SK-N-SH (cell line): ENCODE results near the gene JAKMIP1. TPM values are rescaled to one million over a fixed set of nuclear protein-coding genes. Genes with fewer than 3 reads are reported as not detected.

ENCODE experiments used
- CTCF ChIA-PET: fragments of 300-600, 350-600 bp; formaldehyde crosslinking; extraction: SDS; loops from one replicate; lab custom pipeline; 2021; lab: Yijun Ruan, JAX
- POLR2A ChIA-PET: fragments of 350-600 bp; sonication (Branson Sonifier 250); formaldehyde crosslinking; extraction: SDS; loops from one replicate; lab custom pipeline; 2020; ENCODE audit warnings: antibody characterized with exemption, inconsistent platforms; lab: Yijun Ruan, JAX
- DNase-seq: peaks from one replicate; pipeline ENCODE4 v3.0.0; 2012
- H2AFZ ChIP-seq: fragments of 200-600 bp; sonication (generic); 2 replicates; pipeline ENCODE4 v1.8.1; 2016; ENCODE audit warnings: antibody characterized with exemption, mild to moderate bottlenecking, low read depth
- H3F3A ChIP-seq: fragments of 200-600 bp; sonication (generic); replicated peaks from 2 replicates; pipeline ENCODE3; 2016; ENCODE audit warnings: antibody characterized with exemption, mild to moderate bottlenecking; ENCODE audit not compliant: insufficient read depth
- H3K27ac ChIP-seq, 2 experiments: fragments of 200-500 bp in 1 of 2; fragments of 200-600 bp in 1 of 2; sonication (Bioruptor generic) in 1 of 2; sonication (generic), shearing (Covaris generic) in 1 of 2; 2 replicates each; pipeline versions ENCODE4 v1.5.1 to v1.6.1; 2014 to 2016; ENCODE audit warnings: low read depth in 2 of 2, inconsistent platforms in 1 of 2, low read length in 1 of 2, mild to moderate bottlenecking in 1 of 2, mixed read lengths in 1 of 2
- H3K27me3 ChIP-seq: fragments of 200-600 bp; sonication (generic), shearing (Covaris generic); 2 replicates; pipeline ENCODE4 v1.6.1; 2016; ENCODE audit warnings: mixed run types; ENCODE audit not compliant: insufficient read depth
- H3K36me3 ChIP-seq, 2 experiments: fragments of 200-500 bp in 1 of 2; fragments of 200-600 bp in 1 of 2; sonication (Bioruptor generic) in 1 of 2; sonication (generic) in 1 of 2; replicated peaks in 1 of 2; 2 replicates each; pipeline versions ENCODE3 to v1.5.1; 2014 to 2016; ENCODE audit warnings: low read length in 1 of 2, mild to moderate bottlenecking in 1 of 2; ENCODE audit not compliant: insufficient read depth in 2 of 2, control insufficient read depth in 1 of 2
- H3K4me1 ChIP-seq, 2 experiments: fragments of 200-500 bp in 1 of 2; fragments of 200-600 bp in 1 of 2; sonication (Bioruptor generic) in 1 of 2; sonication (generic), shearing (Covaris generic) in 1 of 2; 2 replicates each; pipeline versions ENCODE4 v1.5.1 to v1.6.1; 2014 to 2016; ENCODE audit warnings: low read depth in 1 of 2, low read length in 1 of 2, mixed run types in 1 of 2; ENCODE audit not compliant: insufficient read depth in 2 of 2, control insufficient read depth in 1 of 2
- H3K4me2 ChIP-seq: fragments of 200-600 bp; sonication (generic), shearing (Covaris generic); 2 replicates; pipeline ENCODE4 v1.6.1; 2017; ENCODE audit warnings: mixed run types
- H3K4me3 ChIP-seq, 2 experiments: fragments of 200-500 bp in 1 of 2; fragments of 200-600 bp in 1 of 2; sonication (Bioruptor generic) in 1 of 2; sonication (generic), shearing (Covaris generic) in 1 of 2; 2 replicates each; pipeline versions ENCODE4 v1.5.1 to v1.8.1; 2014 to 2016; ENCODE audit warnings: low read depth in 2 of 2, inconsistent platforms in 1 of 2, low read length in 1 of 2, mild to moderate bottlenecking in 1 of 2, mixed read lengths in 1 of 2, moderate library complexity in 1 of 2
- H3K79me2 ChIP-seq: fragments of 200-600 bp; sonication (generic); 2 replicates; pipeline ENCODE4 v1.8.1; 2017; ENCODE audit warnings: mild to moderate bottlenecking; ENCODE audit not compliant: insufficient read depth
- H3K9ac ChIP-seq: fragments of 200-600 bp; sonication (generic); 2 replicates; pipeline ENCODE4 v1.6.1; 2017; ENCODE audit warnings: mixed run types
- H3K9me2 ChIP-seq: fragments of 200-600 bp; sonication (generic); 2 replicates; pipeline ENCODE4 v1.6.1; 2017; ENCODE audit warnings: mixed run types
- H3K9me3 ChIP-seq: fragments of 200-600 bp; sonication (generic); 2 replicates; pipeline ENCODE4 v1.6.1; 2017; ENCODE audit warnings: mixed run types, mild to moderate bottlenecking, moderate library complexity
- H4K20me1 ChIP-seq: fragments of 200-600 bp; sonication (generic); 2 replicates; pipeline ENCODE4 v1.6.1; 2017; ENCODE audit warnings: mild to moderate bottlenecking, mixed run types; ENCODE audit not compliant: insufficient read depth
- CHD2 ChIP-seq: fragments of 150-350 bp; IDR thresholded peaks from 2 replicates; pipeline ENCODE4 v1.6.1; 2018; ENCODE audit warnings: low read length; ENCODE audit not compliant: partially characterized antibody
- EZH2phosphoT487 ChIP-seq: fragments of 200-600 bp; sonication (generic); IDR thresholded peaks from 2 replicates; pipeline ENCODE4 v1.6.1; 2017; ENCODE audit warnings: low read depth, mixed run types, mild to moderate bottlenecking, antibody characterized with exemption, moderate library complexity, borderline replicate concordance
- FOXJ3 ChIP-seq: sonication (generic); formaldehyde crosslinking; IDR thresholded peaks from 2 replicates; pipeline ENCODE4 v1.5.1; 2020; ENCODE audit warnings: mild to moderate bottlenecking, missing genetic modification reagents
- GABPA ChIP-seq: IDR thresholded peaks from 2 replicates; pipeline ENCODE4 v1.4.0; 2012; ENCODE audit warnings: low read depth, mild to moderate bottlenecking
- GATA2 ChIP-seq: sonication (generic); formaldehyde crosslinking; IDR thresholded peaks from 2 replicates; pipeline ENCODE4 v1.5.0; 2020; ENCODE audit warnings: mild to moderate bottlenecking, missing genetic modification reagents
- NFIC ChIP-seq: IDR thresholded peaks from 2 replicates; pipeline ENCODE4 v1.4.0; 2012; ENCODE audit warnings: borderline replicate concordance
- RCOR1 ChIP-seq: fragments of 150-350 bp; IDR thresholded peaks from 2 replicates; pipeline ENCODE4 v1.6.1; 2017; ENCODE audit warnings: antibody characterized with exemption, low read length
- REST ChIP-seq: IDR thresholded peaks from 2 replicates; pipeline ENCODE4 v1.6.1; 2012; ENCODE audit warnings: mild to moderate bottlenecking, low read depth, low read length, moderate library complexity
- SMC3 ChIP-seq: IDR thresholded peaks from 2 replicates; pipeline ENCODE4 v1.6.1; 2012; ENCODE audit warnings: low read depth, low read length, improper control_type of control experiment
- TAF1 ChIP-seq: IDR thresholded peaks from 2 replicates; pipeline ENCODE4 v1.6.1; 2012; ENCODE audit warnings: low read depth, mild to moderate bottlenecking, low read length, moderate library complexity, borderline replicate concordance
- WGBS: methylation state at CpG from one replicate; pipeline ENCODE4 v1.1.6; 2017; ENCODE audit warnings: low lambda C conversion rate; 5-methylcytosine and 5-hydroxymethylcytosine counted together
- polyA plus RNA-seq, 3 experiments: library from polyadenylated mRNA; depleted of rRNA; stranded (reverse); fragments of >200 nt; gene quantifications; 2 replicates each; pipeline ENCODE4 v1.2.3, GENCODE V29; 2012
- TF ChIP-seq, protein P1 (sequence below): fragments of 150-350 bp; IDR thresholded peaks from 2 replicates; pipeline ENCODE4 v1.6.1; 2016; ENCODE audit warnings: mild to moderate bottlenecking, low read depth, low read length

The JAKMIP1 gene
- polyA plus RNA-seq, 1 of the 3 experiments (the other 2 are of a cell fraction) = 0.54 TPM

DNA sequence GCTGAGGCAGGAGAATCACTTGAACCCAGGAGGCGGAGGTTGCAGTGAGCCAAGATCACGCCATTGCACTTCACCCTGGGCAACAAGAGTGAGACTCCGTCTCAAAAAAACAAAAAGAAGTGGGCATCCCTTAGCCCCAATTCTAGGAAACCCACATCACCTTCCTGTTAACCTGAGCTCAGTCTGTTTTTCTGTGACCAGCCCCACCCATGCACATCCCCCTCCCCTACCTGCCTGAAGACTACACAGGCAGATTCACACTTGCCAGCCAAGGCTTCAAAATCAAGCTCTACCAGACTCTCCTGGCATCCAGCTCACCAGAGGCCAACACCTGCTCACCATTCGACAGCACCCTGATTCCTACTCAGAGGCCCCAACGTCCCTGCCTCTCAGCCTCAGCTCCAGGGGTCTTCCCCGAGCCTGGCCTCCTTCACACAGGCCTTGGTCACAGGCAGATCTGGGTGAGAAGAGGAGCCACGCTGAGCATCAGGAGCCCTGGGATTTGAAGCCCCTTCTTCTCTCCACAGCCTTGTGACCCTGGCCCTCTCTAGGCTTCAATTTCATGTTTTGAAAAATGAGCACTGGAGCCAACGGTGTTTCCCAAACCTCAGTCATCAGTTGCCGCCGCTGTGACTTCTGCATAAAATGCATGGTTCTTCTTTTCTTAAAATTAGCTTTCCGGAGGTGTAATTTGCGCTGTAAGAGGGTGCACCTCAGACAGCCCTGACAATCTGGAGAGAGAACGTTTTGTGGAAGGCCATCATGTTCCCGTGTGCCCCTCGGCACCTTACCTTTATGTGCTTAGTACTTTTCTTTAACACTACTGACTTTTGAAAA is 47.3 kb downstream of the JAKMIP1 start:
- Histone ChIP-seq H3K27me3 (no peaks in the 10 kb centered on the region), H2AFZ (no peak overlapping the region), H3K9me3 (no peaks in the 10 kb centered on the region), H3K36me3 (no peaks in the 10 kb centered on the region), H3K79me2 (no peaks in the 10 kb centered on the region), H3K4me1 (peaks cover 0 to 81% of the 10 kb centered on the region in 2 experiments; a peak in 2 of 4 replicates), H3F3A (no peaks in the 10 kb centered on the region), H3K27ac (peak overlapping the region in 1 of 2 experiments; percentile 94; a peak in 2 of 4 replicates), H3K9ac (no peak overlapping the region), H4K20me1 (no peaks in the 10 kb centered on the region), H3K4me3 (no peak overlapping the region), H3K9me2 (no peaks in the 10 kb centered on the region), H3K4me2 (no peak overlapping the region)
- TF ChIP-seq NFIC (no peak), REST (no peak), GATA2 (CRISPR knock-in tag) (no peak), RCOR1 (no peak), EZH2phosphoT487 (no peak), FOXJ3 (CRISPR knock-in tag) (no peak), CHD2 (no peak), GABPA (no peak)
- no peak for DNase-seq
- 47% methylated on average over 15 of the region's 15 CpGs for WGBS
- POLR2A ChIA-PET = interaction anchor here (0.6 to 1.2 kb wide), 2 partner anchors 9 to 19 kb away, joined by 3 read pairs; no protein-coding TSS in a partner anchor
- CTCF ChIA-PET = interaction anchor here (0.9 to 2.7 kb wide), 6 partner anchors 10 to 154 kb away, joined by 3 to 9 read pairs (median 4); no protein-coding TSS in a partner anchor

DNA sequence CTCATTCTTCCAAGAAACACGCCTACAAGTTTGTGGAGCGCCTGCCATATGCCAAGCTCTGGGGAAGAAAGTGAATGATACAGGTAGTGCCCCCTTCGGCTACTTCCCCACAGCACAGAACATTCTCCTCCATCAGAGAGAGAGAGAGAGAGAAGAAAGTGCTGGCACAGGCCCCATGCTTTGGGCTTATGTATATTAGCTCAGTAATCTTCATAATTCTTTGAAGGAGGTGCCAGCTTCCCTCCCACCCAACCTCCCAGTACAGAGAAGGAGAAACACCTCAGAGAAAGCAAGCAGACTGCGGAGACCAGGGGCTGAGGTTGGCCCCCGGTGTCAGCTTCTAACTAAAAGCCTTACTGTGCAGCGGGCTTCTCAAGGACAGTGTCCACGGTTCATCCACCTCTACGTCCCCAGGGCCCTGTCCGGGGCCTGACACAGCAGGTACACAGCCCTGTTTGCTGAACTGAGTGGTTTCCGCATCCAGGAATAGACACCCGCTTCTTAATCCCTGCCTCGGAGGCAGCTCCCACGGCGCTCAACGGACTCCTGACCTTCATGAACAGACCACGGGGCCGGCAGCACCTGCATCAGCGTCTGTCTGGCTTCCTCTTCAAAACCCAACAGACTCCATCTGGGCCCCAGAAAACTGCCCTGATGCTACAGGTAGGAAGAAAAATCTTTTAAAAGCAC is 50.2 kb downstream of the JAKMIP1 start:
- Histone ChIP-seq H3K4me2 (no peak overlapping the region), H3K36me3 (no peaks in the 10 kb centered on the region), H4K20me1 (no peaks in the 10 kb centered on the region), H2AFZ (no peak overlapping the region), H3K27ac (peak overlapping the region in 1 of 2 experiments; percentile 18; a peak in 1 of 4 replicates), H3K9me2 (no peaks in the 10 kb centered on the region), H3K9ac (no peak overlapping the region), H3K79me2 (no peaks in the 10 kb centered on the region), H3K27me3 (no peaks in the 10 kb centered on the region), H3F3A (no peaks in the 10 kb centered on the region), H3K9me3 (no peaks in the 10 kb centered on the region), H3K4me3 (no peak overlapping the region), H3K4me1 (peaks cover 0 to 59% of the 10 kb centered on the region in 2 experiments; a peak in 2 of 4 replicates)
- TF ChIP-seq TAF1 (no peak), SMC3 (no peak)
- TF ChIP-seq, protein P1, sequence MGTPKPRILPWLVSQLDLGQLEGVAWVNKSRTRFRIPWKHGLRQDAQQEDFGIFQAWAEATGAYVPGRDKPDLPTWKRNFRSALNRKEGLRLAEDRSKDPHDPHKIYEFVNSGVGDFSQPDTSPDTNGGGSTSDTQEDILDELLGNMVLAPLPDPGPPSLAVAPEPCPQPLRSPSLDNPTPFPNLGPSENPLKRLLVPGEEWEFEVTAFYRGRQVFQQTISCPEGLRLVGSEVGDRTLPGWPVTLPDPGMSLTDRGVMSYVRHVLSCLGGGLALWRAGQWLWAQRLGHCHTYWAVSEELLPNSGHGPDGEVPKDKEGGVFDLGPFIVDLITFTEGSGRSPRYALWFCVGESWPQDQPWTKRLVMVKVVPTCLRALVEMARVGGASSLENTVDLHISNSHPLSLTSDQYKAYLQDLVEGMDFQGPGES = no peak
- ChIA-PET CTCF (interaction anchor here (0.7 to 1.4 kb wide), 8 partner anchors 8 to 824 kb away, joined by 3 to 4 read pairs (median 3); no protein-coding TSS in a partner anchor), POLR2A (no interaction called here)
- 44% methylated on average over 16 of the region's 18 CpGs for WGBS
- DNase-seq = no peak
